GM23338 (cell line): Measurements from ENCODE around the gene DIO3. TPM values are rescaled to one million over a fixed set of nuclear protein-coding genes. Genes with fewer than 3 reads are reported as not detected.

Experiments
- ATAC-seq: fragments of 200-7000 bp; cut with Tn5 transposase; 3 replicates; pipeline ENCODE4 v1.9.1; 2020
- DNase-seq: peaks from one replicate; pipeline ENCODE4 v3.0.0-alpha.2; 2015; ENCODE audit warnings: low spot score
- H2AFZ ChIP-seq: fragments of 200-600 bp; sonication (generic); 2 replicates; pipeline ENCODE4 v1.8.0; 2016; ENCODE audit warnings: antibody characterized with exemption, mild to moderate bottlenecking, moderate library complexity
- H3F3A ChIP-seq: fragments of 200-600 bp; sonication (generic); replicated peaks from 2 replicates; pipeline ENCODE4 v1.8.0; 2017; ENCODE audit warnings: antibody characterized with exemption, mixed run types, low read depth
- H3K27ac ChIP-seq: fragments of 200-600 bp; sonication (generic); 2 replicates; pipeline ENCODE4 v1.6.1; 2016; ENCODE audit warnings: low read depth
- H3K27me3 ChIP-seq: fragments of 200-600 bp; sonication (generic); 2 replicates; pipeline ENCODE4 v1.8.0; 2016; ENCODE audit warnings: mild to moderate bottlenecking, mixed run types, moderate library complexity; ENCODE audit not compliant: insufficient read depth
- H3K36me3 ChIP-seq: fragments of 200-600 bp; sonication (generic); 2 replicates; pipeline ENCODE4 v1.8.0; 2016; ENCODE audit warnings: mild to moderate bottlenecking; ENCODE audit not compliant: insufficient read depth
- H3K4me1 ChIP-seq: fragments of 200-600 bp; sonication (generic); 2 replicates; pipeline ENCODE4 v1.8.0; 2016; ENCODE audit warnings: mild to moderate bottlenecking, moderate library complexity; ENCODE audit not compliant: insufficient read depth
- H3K4me2 ChIP-seq: fragments of 200-600 bp; sonication (generic); 2 replicates; pipeline ENCODE4 v1.7.1; 2017; ENCODE audit warnings: mixed run types
- H3K4me3 ChIP-seq: fragments of 200-600 bp; sonication (generic); 2 replicates; pipeline ENCODE4 v1.6.1; 2016; ENCODE audit warnings: mixed run types
- H3K79me2 ChIP-seq: fragments of 200-600 bp; sonication (generic); replicated peaks from 2 replicates; pipeline ENCODE4 v1.8.0; 2017; ENCODE audit warnings: mild to moderate bottlenecking; ENCODE audit not compliant: insufficient read depth
- H3K9me2 ChIP-seq: fragments of 200-600 bp; sonication (generic); 2 replicates; pipeline ENCODE4 v1.8.0; 2017; ENCODE audit not compliant: insufficient read depth
- H4K20me1 ChIP-seq: fragments of 200-600 bp; sonication (generic); replicated peaks from 2 replicates; pipeline ENCODE4 v1.8.0; 2017; ENCODE audit warnings: mild to moderate bottlenecking; ENCODE audit not compliant: insufficient read depth
- H3K27ac Mint-ChIP-seq: 2 replicates; pipeline ENCODE4 v1.8.0; 2020; ENCODE audit warnings: inconsistent platforms, mild to moderate bottlenecking, moderate library complexity, mixed read lengths
- H3K27me3 Mint-ChIP-seq: 3 replicates; pipeline ENCODE4 v1.8.0; 2022; ENCODE audit warnings: low read depth, mild to moderate bottlenecking, moderate library complexity, mixed read lengths, inconsistent platforms; ENCODE audit not compliant: insufficient read depth, poor library complexity
- H3K36me3 Mint-ChIP-seq: 3 replicates; pipeline ENCODE4 v1.8.0; 2021; ENCODE audit warnings: low read depth, mild to moderate bottlenecking, inconsistent platforms, moderate library complexity, mixed read lengths
- H3K4me1 Mint-ChIP-seq: 3 replicates; pipeline ENCODE4 v1.8.0; 2020; ENCODE audit warnings: mild to moderate bottlenecking, inconsistent platforms, mixed read lengths
- H3K4me3 Mint-ChIP-seq: 3 replicates; pipeline ENCODE4 v1.8.0; 2021; ENCODE audit warnings: moderate library complexity, mild to moderate bottlenecking, inconsistent platforms, mixed read lengths
- H3K9me3 Mint-ChIP-seq: 3 replicates; pipeline ENCODE4 v1.8.0; 2020; ENCODE audit warnings: moderate library complexity, mild to moderate bottlenecking, inconsistent platforms, mixed read lengths
- CREB1 ChIP-seq: fragments of 250-450 bp; sonication (Bioruptor Pico); IDR thresholded peaks from 2 replicates; pipeline ENCODE4 v1.5.0; 2020; ENCODE audit warnings: low read depth, mild to moderate bottlenecking, moderate library complexity
- CTCF ChIP-seq, 2 experiments: fragments of 200-600 bp in 1 of 2; sonication (generic) in 1 of 2; conservative IDR thresholded peaks; 2 replicates each; pipeline versions ENCODE4 v1.5.1 to v1.6.1; 2016 to 2017; ENCODE audit warnings: antibody characterized with exemption in 2 of 2, low read depth in 2 of 2, mild to moderate bottlenecking in 2 of 2, moderate library complexity in 1 of 2
- ETS1 ChIP-seq: IDR thresholded peaks from 2 replicates; pipeline ENCODE4 v1.6.1; 2016; ENCODE audit warnings: antibody characterized with exemption
- EZH2 ChIP-seq: fragments of 200-600 bp; sonication (generic); IDR thresholded peaks from one replicate; pipeline ENCODE4 v1.8.0; 2017; ENCODE audit warnings: antibody characterized with exemption, mild to moderate bottlenecking, low read depth; ENCODE audit not compliant: unreplicated experiment
- EZH2phosphoT487 ChIP-seq: fragments of 200-600 bp; sonication (generic); IDR thresholded peaks from one replicate; pipeline ENCODE4 v1.8.1; 2018; ENCODE audit warnings: antibody characterized with exemption; ENCODE audit not compliant: unreplicated experiment
- JUNB ChIP-seq: IDR thresholded peaks from one replicate; pipeline ENCODE4 v1.6.1; 2016; ENCODE audit warnings: antibody characterized with exemption; ENCODE audit not compliant: unreplicated experiment
- NANOG ChIP-seq: IDR thresholded peaks from 2 replicates; pipeline ENCODE4 v1.6.1; 2016; ENCODE audit warnings: antibody characterized with exemption, borderline replicate concordance
- POLR2AphosphoS5 ChIP-seq: IDR thresholded peaks from 2 replicates; pipeline ENCODE4 v1.6.1; 2016; ENCODE audit warnings: antibody characterized with exemption, low read depth
- REST ChIP-seq: IDR thresholded peaks from one replicate; pipeline ENCODE4 v1.6.1; 2018; ENCODE audit warnings: antibody characterized with exemption; ENCODE audit not compliant: unreplicated experiment
- STAT1 ChIP-seq: IDR thresholded peaks from one replicate; pipeline ENCODE4 v1.6.1; 2016; ENCODE audit warnings: antibody characterized with exemption; ENCODE audit not compliant: unreplicated experiment
- ZNF114 ChIP-seq: fragments of 250-450 bp; sonication (Bioruptor Pico); IDR thresholded peaks from 2 replicates; pipeline ENCODE4 v1.5.0; 2020; ENCODE audit warnings: mild to moderate bottlenecking, moderate library complexity
- ZNF331 ChIP-seq: fragments of 250-450 bp; sonication (Bioruptor Pico); IDR thresholded peaks from 2 replicates; pipeline ENCODE4 v1.5.0; 2020; ENCODE audit warnings: low read depth, mild to moderate bottlenecking, moderate library complexity
- polyA plus RNA-seq: library from polyadenylated mRNA; unstranded; fragments of >200 nt; fragmentation: Nextera tagmentation; extraction: Ambion mirVana; gene quantifications from 2 replicates; pipeline ENCODE4 v1.2.1, GENCODE V29; 2016
- total RNA-seq: library from RNA; depleted of rRNA; stranded (reverse); fragments of >200 nt; shearing (Covaris generic); gene quantifications from 2 replicates; pipeline ENCODE4 v1.2.3, GENCODE V29; 2014
- TF ChIP-seq, protein P1 (sequence below): fragments of 250-450 bp; sonication (Bioruptor Pico); IDR thresholded peaks from 2 replicates; pipeline ENCODE4 v1.5.0; 2020; ENCODE audit warnings: mild to moderate bottlenecking, moderate library complexity

The DIO3 gene
- total and polyA plus RNA-seq, 2 experiments from 2014 or later, result 0.10 to 0.28 TPM

- no peak for DNase-seq
- no peaks in the 10 kb centered on the region for H3F3A ChIP-seq
- H3K4me3 ChIP-seq, result no peak overlapping the region
- Mint-ChIP-seq H3K4me3 (no peak overlapping the region), H3K36me3 (peaks cover 5% of the 10 kb centered on the region), H3K9me3 (peaks cover 12% of the 10 kb centered on the region), H3K27me3 (peaks cover 61% of the 10 kb centered on the region), H3K4me1 (peaks cover 15% of the 10 kb centered on the region), H3K27ac (no peak overlapping the region)
- TF ChIP-seq NANOG (no peak), JUNB (no peak), CTCF (conservative IDR thresholded peaks at IDR 0.05; ENCODE audit: low read depth in 2 of 2) (no peak), CREB1 (no peak), ZNF331 (CRISPR knock-in tag) (no peak), ETS1 (no peak), REST (no peak), EZH2phosphoT487 (no peak), STAT1 (no peak), EZH2 (no peak), ZNF114 (CRISPR knock-in tag) (no peak), POLR2AphosphoS5 (no peak)
- TF ChIP-seq, protein P1, sequence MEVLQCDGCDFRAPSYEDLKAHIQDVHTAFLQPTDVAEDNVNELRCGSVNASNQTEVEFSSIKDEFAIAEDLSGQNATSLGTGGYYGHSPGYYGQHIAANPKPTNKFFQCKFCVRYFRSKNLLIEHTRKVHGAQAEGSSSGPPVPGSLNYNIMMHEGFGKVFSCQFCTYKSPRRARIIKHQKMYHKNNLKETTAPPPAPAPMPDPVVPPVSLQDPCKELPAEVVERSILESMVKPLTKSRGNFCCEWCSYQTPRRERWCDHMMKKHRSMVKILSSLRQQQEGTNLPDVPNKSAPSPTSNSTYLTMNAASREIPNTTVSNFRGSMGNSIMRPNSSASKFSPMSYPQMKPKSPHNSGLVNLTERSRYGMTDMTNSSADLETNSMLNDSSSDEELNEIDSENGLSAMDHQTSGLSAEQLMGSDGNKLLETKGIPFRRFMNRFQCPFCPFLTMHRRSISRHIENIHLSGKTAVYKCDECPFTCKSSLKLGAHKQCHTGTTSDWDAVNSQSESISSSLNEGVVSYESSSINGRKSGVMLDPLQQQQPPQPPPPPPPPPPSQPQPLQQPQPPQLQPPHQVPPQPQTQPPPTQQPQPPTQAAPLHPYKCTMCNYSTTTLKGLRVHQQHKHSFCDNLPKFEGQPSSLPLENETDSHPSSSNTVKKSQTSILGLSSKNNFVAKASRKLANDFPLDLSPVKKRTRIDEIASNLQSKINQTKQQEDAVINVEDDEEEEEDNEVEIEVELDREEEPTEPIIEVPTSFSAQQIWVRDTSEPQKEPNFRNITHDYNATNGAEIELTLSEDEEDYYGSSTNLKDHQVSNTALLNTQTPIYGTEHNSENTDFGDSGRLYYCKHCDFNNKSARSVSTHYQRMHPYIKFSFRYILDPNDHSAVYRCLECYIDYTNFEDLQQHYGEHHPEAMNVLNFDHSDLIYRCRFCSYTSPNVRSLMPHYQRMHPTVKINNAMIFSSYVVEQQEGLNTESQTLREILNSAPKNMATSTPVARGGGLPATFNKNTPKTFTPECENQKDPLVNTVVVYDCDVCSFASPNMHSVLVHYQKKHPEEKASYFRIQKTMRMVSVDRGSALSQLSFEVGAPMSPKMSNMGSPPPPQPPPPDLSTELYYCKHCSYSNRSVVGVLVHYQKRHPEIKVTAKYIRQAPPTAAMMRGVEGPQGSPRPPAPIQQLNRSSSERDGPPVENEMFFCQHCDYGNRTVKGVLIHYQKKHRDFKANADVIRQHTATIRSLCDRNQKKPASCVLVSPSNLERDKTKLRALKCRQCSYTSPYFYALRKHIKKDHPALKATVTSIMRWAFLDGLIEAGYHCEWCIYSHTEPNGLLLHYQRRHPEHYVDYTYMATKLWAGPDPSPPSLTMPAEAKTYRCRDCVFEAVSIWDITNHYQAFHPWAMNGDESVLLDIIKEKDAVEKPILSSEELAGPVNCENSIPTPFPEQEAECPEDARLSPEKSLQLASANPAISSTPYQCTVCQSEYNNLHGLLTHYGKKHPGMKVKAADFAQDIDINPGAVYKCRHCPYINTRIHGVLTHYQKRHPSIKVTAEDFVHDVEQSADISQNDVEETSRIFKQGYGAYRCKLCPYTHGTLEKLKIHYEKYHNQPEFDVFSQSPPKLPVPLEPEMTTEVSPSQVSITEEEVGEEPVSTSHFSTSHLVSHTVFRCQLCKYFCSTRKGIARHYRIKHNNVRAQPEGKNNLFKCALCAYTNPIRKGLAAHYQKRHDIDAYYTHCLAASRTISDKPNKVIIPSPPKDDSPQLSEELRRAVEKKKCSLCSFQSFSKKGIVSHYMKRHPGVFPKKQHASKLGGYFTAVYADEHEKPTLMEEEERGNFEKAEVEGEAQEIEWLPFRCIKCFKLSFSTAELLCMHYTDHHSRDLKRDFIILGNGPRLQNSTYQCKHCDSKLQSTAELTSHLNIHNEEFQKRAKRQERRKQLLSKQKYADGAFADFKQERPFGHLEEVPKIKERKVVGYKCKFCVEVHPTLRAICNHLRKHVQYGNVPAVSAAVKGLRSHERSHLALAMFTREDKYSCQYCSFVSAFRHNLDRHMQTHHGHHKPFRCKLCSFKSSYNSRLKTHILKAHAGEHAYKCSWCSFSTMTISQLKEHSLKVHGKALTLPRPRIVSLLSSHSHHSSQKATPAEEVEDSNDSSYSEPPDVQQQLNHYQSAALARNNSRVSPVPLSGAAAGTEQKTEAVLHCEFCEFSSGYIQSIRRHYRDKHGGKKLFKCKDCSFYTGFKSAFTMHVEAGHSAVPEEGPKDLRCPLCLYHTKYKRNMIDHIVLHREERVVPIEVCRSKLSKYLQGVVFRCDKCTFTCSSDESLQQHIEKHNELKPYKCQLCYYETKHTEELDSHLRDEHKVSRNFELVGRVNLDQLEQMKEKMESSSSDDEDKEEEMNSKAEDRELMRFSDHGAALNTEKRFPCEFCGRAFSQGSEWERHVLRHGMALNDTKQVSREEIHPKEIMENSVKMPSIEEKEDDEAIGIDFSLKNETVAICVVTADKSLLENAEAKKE (CRISPR knock-in tag), result no peak
- no peak for ATAC-seq
- peaks cover 79% of the 10 kb centered on the region for H3K27me3 ChIP-seq
- H4K20me1 ChIP-seq, result no peaks in the 10 kb centered on the region; the same call in none of the 2 replicates
- no peak overlapping the region for H3K27ac ChIP-seq
- H3K9me2 ChIP-seq, result no peaks in the 10 kb centered on the region
- H3K36me3 ChIP-seq, result no peaks in the 10 kb centered on the region
- no peaks in the 10 kb centered on the region for H3K79me2 ChIP-seq
- H2AFZ ChIP-seq, result no peak overlapping the region
- peaks cover 9% of the 10 kb centered on the region; the same call in 1 of the 2 replicates for H3K4me1 ChIP-seq
- no peak overlapping the region for H3K4me2 ChIP-seq
Observed at GRCh38 chr14:101567252-101567651, 6.0 kb downstream of the DIO3 start.
